Upper lobe of right lung (tissue), 1 donor: ENCODE measurements around the gene JMY. TPM values are rescaled to one million over a fixed set of nuclear protein-coding genes. Genes with fewer than 3 reads are reported as not detected.

ENCODE experiments used
- ATAC-seq: fragments of 200-7000 bp; cut with Tn5 transposase; one replicate; pipeline ENCODE4 v1.9.1; 2020; ENCODE audit warnings: mild to moderate bottlenecking, moderate library complexity
- DNase-seq: peaks from one replicate; pipeline ENCODE4 v3.0.0-alpha.2; 2020
- H3K27ac ChIP-seq: fragments of 200-600 bp; one replicate; pipeline ENCODE4 v1.8.0; 2022
- H3K27me3 ChIP-seq: fragments of 200-600 bp; one replicate; pipeline ENCODE4 v1.8.0; 2022; ENCODE audit warnings: mild to moderate bottlenecking
- H3K36me3 ChIP-seq: fragments of 200-600 bp; one replicate; pipeline ENCODE4 v1.8.0; 2022
- H3K4me1 ChIP-seq: fragments of 200-600 bp; one replicate; pipeline ENCODE4 v1.8.0; 2022
- H3K4me3 ChIP-seq: fragments of 200-600 bp; one replicate; pipeline ENCODE4 v1.8.0; 2022; ENCODE audit warnings: mild to moderate bottlenecking
- H3K9me3 ChIP-seq: fragments of 200-600 bp; one replicate; pipeline ENCODE4 v1.8.0; 2022
- CTCF ChIP-seq: fragments of 200-600 bp; IDR thresholded peaks from one replicate; pipeline ENCODE4 v1.8.0; 2022; ENCODE audit warnings: antibody characterized with exemption
- intact Hi-C: fragments of 100-400 bp; cut with DNase I; formaldehyde crosslinking; loops from one replicate; pipeline ENCODE4 v1.11.0; 2022
- total RNA-seq: library from RNA; stranded (reverse); fragmentation: NEBNext Ultra II Directional; extraction: Animal tissue kit (Norgen Biotek cat#: 25700); gene quantifications from one replicate; pipeline ENCODE4 v1.2.1, GENCODE V29; 2021
- donor health status: DM: no; HTN: yes; CAD: no; lungs with severe emphysema.

JMY gene
- total RNA-seq, 1 donor from 2014 or later: 10.9 TPM

- Histone ChIP-seq H3K36me3 (no peaks in the 10 kb centered on the region), H3K27me3 (no peaks in the 10 kb centered on the region), H3K9me3 (no peaks in the 10 kb centered on the region), H3K4me1 (no peaks in the 10 kb centered on the region), H3K4me3 (no peak overlapping the region), H3K27ac (no peak overlapping the region)
- DNase-seq: no peak
- no peak for TF ChIP-seq CTCF
- ATAC-seq: no peak
- intact Hi-C loops: no loop called here
These were observed 44.5 kb upstream of the JMY start for GRCh38 chr5:79191457-79191856.

- H3K27ac ChIP-seq: no peak overlapping the region
- H3K36me3 ChIP-seq: no peaks in the 10 kb centered on the region
- no peaks in the 10 kb centered on the region for H3K4me1 ChIP-seq
- H3K27me3 ChIP-seq: no peaks in the 10 kb centered on the region
- no peaks in the 10 kb centered on the region for H3K9me3 ChIP-seq
- no peak for DNase-seq
- no peak for ATAC-seq
- no peak overlapping the region for H3K4me3 ChIP-seq
- no peak for TF ChIP-seq CTCF
- intact Hi-C loops: no loop called here
These were observed 42.3 kb upstream of the JMY start for GRCh38 chr5:79193643-79194042.

DNA sequence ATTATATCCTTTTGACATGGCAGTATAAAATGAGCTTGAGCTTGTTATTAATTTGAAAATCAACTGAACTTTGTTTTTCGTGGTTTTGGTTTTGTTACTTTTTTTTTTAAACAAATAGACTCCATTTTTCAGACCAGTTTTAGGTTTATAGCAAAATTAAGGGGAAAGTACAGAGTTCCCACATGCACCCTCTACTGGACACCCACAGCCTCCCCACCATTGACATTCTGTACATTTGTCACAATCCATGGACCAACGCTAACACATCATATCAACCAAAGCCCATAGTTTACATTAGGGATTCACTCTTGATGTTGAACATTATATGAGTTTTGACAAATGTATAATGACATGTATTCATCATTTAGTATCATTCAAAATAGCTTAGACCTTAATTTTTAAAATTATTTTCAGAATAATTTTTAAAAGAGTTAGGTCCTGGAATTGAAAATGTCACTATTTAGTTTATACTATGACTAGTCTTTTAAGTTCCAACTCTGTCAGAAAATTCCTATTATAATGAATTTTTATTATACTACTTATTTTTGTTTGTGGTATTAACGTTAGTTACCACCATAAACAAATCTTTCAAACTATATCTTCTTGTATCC lies 35.3 kb upstream of the JMY start:
- Histone ChIP-seq H3K4me3 (no peak overlapping the region), H3K4me1 (no peaks in the 10 kb centered on the region), H3K9me3 (no peaks in the 10 kb centered on the region), H3K27ac (no peak overlapping the region), H3K36me3 (no peaks in the 10 kb centered on the region), H3K27me3 (no peaks in the 10 kb centered on the region)
- intact Hi-C loops: no loop called here
- DNase-seq (no peak), ATAC-seq (no peak)
- TF ChIP-seq CTCF: peak; percentile 43

DNA sequence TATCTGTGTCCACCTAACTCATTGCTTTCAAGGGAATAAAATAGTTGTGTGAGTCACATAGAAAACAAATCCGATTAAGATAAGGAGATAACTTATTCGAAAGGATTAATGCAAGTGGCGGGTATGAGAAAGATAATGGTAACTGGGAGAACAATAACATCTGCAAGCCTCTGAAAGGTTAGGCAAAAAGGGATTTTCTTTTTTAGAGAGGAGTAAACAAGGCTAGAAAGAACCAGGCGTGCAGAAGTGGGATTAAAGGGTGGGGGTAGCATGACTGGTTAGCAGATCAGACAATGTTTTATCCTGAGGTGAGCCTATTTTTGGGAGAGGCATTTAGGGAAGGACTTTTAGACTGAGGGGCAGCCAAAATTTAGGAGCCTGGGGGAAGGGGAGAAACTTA lies 34.7 kb upstream of the JMY start:
- intact Hi-C loops: no loop called here
- TF ChIP-seq CTCF: no peak

DNA sequence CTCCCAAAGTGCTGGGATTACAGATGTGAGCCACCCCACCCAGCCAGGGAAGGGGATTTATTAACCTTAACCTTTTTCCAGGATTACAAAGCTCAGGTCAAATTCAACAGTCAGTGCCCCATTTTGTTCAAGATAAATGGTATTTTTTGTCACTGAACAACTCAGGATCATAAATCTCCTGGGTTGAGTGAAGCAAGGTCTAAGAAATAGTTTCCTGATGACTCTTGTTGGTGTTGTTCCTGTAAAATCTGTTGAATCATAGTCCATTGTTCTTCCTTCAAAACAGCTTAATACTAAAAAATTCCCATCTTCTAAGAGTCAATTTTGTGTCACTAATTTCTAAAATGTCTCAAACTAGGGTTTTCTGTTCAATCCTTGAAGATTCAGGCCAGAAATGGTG lies 33.9 kb upstream of the JMY start:
- no peaks in the 10 kb centered on the region for H3K4me1 ChIP-seq
- TF ChIP-seq CTCF: no peak
- intact Hi-C loops: no loop called here

More for the DNA sequence above, 34.7 kb upstream of the JMY start:
- Histone ChIP-seq H3K27ac (no peak overlapping the region), H3K4me1 (no peaks in the 10 kb centered on the region), H3K4me3 (no peak overlapping the region), H3K36me3 (no peaks in the 10 kb centered on the region), H3K9me3 (no peaks in the 10 kb centered on the region), H3K27me3 (no peaks in the 10 kb centered on the region)
- ATAC-seq: no peak
- DNase-seq: no peak

DNA sequence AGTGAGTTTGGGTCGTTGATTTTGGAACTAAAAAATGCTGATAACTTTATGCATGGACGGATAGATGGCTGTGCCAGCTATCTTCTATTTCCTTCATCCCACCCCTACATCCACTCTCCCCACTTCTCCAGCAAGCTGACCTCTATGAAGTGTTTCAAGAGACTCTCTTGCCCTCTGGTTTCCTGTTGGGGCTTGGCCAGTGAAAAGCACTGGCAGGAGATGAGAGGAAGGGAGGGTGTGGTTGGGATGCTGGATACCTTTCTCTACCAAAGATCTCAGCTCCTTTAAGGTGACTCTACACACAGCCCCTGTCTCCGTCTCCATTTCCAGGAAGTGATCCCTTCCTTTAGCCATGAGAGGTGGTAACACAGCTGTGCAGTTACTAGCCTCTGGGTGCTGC lies 30.0 kb upstream of the JMY start:
- intact Hi-C loops: no loop called here
- TF ChIP-seq CTCF: no peak

More for the DNA sequence above, 33.9 kb upstream of the JMY start:
- Histone ChIP-seq H3K36me3 (no peaks in the 10 kb centered on the region), H3K4me3 (no peak overlapping the region), H3K27ac (no peak overlapping the region), H3K9me3 (no peaks in the 10 kb centered on the region), H3K27me3 (no peaks in the 10 kb centered on the region)
- DNase-seq: no peak
- ATAC-seq: no peak

More for the DNA sequence above, 30.0 kb upstream of the JMY start:
- no peaks in the 10 kb centered on the region for H3K36me3 ChIP-seq
- no peaks in the 10 kb centered on the region for H3K27me3 ChIP-seq
- H3K4me3 ChIP-seq: no peak overlapping the region
- no peaks in the 10 kb centered on the region for H3K9me3 ChIP-seq
- peak; percentile 59 for ATAC-seq
- DNase-seq: no peak
- no peaks in the 10 kb centered on the region for H3K4me1 ChIP-seq
- H3K27ac ChIP-seq: no peak overlapping the region
